GM19023 (cell line): ENCODE measurements around the gene EBF3.
"Not testable (repeated sequence)": the region's sequence is repeated elsewhere in the genome, so short reads cannot be mapped to it uniquely, and the experiment has no call there.

Experiments used
- ATAC-seq: cut with Tn5 transposase; IDR thresholded peaks from one replicate; pipeline ENCODE4 v1.9.1; 2021; ENCODE audit warnings: mild to moderate bottlenecking, moderate library complexity; ENCODE audit not compliant: unreplicated experiment

Gene EBF3

DNA sequence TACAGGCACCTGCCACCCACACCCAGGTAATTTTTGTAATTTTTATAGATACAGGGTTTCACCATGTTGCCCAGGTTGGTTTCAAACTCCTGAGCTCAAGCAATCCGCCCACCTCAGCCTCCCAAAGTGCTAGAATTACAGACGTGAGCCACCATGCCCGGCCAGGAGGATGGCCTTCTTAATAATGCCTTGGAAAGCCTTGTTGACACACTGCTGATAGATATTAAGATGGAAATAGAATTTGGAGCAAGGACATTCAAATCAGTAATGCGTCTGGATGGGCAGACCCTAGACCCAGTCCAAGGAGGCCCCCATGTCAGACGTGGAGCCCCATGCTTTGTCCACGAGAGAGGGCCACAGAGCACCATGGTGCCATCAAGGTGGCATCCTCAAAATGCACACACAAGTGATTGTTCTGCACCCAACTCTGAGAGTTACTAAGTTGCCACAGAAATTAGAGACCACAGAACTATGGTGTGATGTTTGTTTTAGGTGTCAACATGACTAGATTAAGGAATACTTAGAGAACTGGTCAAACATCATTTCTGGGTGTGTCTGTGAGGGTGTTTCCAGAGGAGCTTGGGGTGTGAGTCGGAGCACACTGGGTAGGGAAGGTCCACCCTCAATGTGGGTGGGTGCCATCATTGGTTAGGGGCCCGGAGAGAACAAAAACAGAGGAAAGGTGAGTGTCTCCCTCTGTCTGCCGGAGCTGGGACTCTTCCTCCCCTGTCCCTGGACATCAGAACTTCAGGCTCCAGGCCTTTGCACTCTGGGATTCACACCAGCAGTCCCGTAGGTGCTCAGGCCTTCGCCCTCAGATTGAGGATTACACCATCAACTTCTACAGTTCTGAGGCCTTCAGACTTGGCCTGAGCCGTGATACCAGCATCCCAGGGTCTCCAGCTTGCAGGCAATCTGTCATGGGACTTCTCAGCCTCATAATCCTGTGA is 34.5 kb downstream of the EBF3 start:
- no peak for ATAC-seq

- ATAC-seq: no peak
Observed at GRCh38 chr10:129927351-129928120, 36.5 kb downstream of the EBF3 start.

GRCh38 chr10:129926066-129927055 is 37.7 kb downstream of the EBF3 start:
- no peak for ATAC-seq

GRCh38 chr10:129924375-129925085 is 39.5 kb downstream of the EBF3 start:
- ATAC-seq: no peak

DNA sequence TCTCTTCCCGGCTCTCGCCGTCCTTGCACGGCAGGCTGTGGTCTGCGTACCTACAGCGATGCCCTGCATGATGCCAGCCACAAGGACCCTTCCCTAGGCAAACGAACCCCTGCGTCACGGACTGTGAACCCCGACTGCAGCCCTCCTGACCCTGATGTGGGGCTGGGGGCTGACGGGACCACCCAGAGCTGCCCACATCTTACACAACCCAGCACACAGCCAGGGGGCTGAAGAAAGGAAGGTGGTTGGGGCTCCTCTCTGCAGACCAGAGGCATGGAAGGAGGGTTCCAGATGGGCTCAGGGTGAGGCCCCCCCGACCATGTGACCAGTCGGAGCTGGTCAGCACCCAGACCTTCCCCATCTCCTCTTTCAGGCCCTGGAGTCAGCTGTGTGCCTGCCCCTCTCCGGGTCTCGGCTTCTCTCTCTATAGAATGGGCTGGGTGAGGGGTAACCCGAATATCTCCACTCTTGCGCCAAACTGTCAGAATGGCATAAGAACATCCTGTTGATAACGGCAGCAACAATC is 41.4 kb downstream of the EBF3 start:
- ATAC-seq: no peak

DNA sequence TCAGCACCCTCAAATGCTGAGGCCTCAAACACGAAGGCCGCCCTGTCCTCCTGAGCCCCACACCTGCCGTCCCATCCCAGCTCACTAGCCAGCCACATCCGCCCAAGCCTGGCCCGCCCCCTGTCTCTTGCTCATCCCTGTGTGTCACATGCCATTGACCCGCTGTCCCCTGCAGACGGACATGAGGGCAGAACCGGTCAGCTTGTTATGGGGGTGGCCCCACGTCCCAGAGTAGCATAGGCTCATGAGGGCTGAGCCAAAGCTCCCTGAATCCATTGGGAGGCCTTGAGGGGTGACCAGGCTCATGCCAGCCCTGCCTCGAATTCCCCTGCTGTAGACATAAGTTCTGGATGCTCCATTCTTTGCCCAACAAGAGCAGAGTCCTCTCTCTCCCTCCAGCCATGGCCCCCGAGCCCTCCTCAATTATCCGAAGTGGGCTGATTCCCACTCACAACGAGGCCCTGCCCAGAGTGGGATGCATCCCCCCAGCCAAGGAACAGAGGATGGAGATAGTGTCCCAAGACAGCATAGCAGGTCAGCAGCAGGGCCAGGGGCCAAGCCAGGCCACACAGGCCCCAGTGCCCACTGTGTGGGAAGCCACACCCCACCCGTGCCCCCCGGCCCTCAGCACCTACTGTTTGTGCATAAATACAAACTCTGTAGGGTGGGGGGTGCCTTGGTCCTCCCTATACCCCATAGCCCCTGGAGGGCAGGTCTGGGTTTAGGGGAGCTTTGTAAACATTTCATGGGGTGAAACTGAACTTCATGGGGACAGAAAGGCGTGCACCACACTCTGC is 42.1 kb downstream of the EBF3 start:
- no peak for ATAC-seq

DNA sequence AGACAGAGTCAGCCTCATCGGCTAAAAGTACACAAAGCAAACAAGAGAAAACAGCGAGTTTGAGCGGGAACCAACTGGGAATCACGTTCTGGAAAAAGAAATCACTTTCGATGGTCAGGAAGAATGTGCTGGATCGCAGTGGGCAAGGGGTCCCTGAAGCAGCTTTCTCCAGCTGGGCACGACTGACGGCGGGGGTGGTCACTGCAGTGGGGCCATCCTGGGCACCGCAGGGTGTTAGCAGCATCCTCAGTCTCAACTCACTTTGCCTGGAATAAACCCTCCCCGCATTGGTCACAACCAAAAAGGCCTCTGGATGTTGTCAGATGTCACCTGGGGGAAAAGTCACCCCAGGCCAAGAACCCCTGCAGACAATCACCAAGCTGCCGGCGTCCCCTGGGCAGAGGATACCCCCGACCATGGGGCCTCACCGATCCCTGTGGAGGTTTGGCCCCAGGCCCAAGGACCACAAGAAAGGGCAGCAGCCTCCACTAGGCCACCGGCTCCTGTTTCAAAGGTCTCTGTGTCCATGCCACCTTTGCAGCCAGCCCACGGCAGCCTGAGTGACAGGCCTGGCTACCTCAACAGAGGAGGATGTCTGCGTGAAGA is 42.9 kb downstream of the EBF3 start:
- no peak for ATAC-seq

GRCh38 chr10:129920187-129920586 is 43.9 kb downstream of the EBF3 start:
- ATAC-seq: not testable (repeated sequence)

DNA sequence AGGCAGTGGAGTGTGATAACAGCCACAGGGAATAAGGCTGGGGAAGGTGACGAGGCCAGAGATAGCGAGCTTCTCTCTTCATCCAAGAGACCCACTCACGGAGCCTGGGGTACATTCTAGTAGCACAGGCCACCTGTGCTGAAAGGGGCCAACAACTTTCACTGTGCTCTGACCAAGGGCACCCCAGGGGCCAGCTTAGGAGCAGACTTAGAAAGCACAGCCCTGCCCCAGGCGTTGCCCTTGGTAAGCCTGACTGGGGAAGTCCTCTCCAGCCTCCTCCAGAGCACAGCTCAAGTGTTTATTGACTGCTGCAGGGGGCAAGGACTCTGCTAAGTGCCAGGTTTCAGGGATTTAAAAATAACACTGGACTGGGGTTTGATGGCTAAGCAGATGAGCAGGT is 44.7 kb downstream of the EBF3 start:
- no peak for ATAC-seq

DNA sequence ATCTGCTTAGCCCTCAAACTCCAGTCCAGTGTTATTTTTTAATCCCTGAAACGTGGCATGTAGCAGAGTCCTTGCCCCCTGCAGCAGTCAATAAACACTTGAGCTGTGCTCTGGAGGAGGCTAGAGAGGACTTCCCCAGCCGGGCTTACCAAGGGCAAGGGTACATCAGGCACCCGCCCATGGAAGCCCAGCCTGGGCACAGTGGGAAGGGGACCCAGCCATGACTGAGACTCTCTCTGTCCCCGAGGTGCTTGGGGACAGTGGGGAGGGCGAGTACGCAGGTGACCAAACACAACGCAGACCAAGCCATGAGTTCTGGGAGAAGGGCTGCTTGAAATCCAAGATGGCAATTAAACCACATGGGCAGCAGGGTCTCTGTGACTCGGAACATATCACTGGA is 45.2 kb downstream of the EBF3 start:
- no peak for ATAC-seq

- no peak for ATAC-seq
Observed at GRCh38 chr10:129918401-129918800, 45.7 kb downstream of the EBF3 start.

DNA sequence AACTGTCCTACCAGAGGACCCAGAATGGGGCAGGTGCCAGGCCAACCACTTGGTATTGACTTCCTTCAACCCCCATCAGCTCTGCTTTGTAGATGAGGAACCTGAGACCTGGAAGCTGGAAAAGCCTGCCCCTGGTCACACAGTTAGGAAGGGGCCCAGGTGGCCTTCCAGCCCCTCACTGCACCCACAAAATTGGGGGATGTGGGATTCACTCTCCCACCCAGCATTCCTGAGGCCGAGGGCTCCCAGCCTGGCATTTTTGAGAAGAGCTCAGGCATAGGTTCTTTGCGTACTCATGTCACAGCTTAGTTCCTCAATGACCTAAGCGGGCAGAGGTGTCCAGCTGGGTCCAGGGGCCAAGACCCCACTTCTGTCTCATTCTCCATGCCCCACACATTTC is 46.1 kb downstream of the EBF3 start:
- ATAC-seq: no peak

DNA sequence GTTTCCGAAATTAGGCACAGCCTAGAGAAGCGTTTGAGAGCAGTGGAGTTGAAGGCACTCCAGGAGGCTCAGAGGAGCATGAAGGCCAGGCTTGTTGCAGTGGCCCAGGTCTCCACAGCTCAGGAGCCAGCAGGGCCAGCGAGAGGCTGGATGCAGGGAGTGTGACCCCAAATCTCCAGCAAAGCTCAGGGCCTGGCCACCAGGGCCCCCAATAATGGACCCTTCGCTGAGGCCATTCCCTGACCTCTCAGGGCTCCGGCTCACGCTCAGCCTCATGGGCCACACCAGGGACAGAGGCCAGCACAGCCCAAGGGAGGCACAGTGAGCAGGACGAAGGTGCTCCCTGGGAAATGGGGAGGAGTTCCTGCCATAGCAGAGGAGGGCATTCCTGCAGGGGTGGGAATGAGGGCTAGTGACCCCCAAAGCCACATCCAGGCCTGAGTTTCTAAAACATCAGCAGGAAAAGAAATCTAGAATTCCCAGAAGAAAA is 47.5 kb downstream of the EBF3 start:
- no peak for ATAC-seq

GRCh38 chr10:129915526-129916378 is 48.3 kb downstream of the EBF3 start:
- no peak for ATAC-seq

DNA sequence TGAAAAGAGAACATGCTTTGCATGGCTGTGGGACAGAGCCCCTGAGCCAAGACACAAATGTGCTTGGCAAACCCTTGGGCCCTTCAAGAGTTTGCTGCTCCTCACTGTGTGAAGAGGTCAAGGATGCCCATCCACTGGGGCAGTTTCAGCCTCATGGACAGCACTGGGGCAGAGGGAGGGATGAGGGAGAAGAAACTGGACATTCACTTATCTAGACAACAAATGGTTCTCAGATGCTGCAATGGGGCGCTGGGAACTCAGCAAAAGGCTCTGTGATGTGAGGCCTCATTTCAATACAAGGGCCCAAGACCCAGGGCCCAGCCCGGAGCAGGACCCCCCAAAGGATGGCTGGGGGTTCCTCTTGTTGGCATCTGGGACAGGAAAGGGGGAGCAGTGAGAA is 49.1 kb downstream of the EBF3 start:
- ATAC-seq: no peak

DNA sequence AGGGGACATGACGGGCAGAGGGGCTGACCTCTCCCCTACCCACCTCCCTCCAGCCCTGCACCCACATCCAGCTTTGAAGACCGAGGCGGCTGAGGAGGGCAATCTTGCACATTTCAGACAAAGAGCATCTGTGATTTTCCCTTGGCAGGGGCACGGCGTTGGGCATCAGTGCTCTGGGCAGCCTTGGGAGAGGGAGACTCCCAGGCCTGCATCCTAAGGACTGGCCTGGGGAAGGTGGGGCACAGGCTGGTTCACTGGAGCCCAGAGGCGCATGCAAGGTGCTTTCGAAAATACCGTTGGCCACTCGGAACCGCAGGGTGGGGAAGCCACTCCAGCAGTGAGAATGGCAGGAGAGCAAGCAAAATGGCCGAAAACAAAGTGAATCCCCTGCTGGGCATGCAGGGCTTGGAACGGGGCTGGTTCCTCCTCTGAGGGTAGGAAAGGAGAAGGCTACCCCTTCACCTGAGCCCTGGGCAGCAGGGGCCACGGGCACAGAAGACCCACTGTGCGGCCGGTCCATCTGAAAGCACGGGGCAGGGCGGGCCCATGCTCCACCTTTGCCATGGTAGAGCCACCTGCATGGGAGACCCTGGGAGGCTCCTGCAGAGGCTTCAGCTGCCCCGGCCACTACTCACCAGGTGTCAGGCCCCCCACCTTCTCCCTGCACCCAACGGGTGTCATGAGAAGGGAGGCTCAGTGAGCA is 49.8 kb downstream of the EBF3 start:
- no peak for ATAC-seq
